Parathyroid adenoma (tissue), 2 donors: ENCODE results near the gene DDI2.

Source experiments
- H2AFZ ChIP-seq: fragments of 300-600 bp; sonication (generic); one replicate; pipeline ENCODE4 v1.7.0; 2017; ENCODE audit warnings: antibody characterized with exemption, mild to moderate bottlenecking
- H3K27ac ChIP-seq: fragments of 300-600 bp; sonication (generic); one replicate; pipeline ENCODE4 v1.7.0; 2017
- H3K27me3 ChIP-seq: fragments of 300-600 bp; sonication (generic); one replicate; pipeline ENCODE4 v1.7.0; 2017; ENCODE audit warnings: low read length; ENCODE audit not compliant: control insufficient read depth, insufficient read depth
- H3K36me3 ChIP-seq: fragments of 300-600 bp; sonication (generic); one replicate; pipeline ENCODE4 v1.7.0; 2017; ENCODE audit warnings: low read length; ENCODE audit not compliant: control insufficient read depth, insufficient read depth
- H3K4me1 ChIP-seq: fragments of 300-600 bp; sonication (generic); one replicate; pipeline ENCODE4 v1.7.0; 2017; ENCODE audit warnings: control low read depth
- H3K4me2 ChIP-seq: fragments of 300-600 bp; sonication (generic); one replicate; pipeline ENCODE4 v1.7.0; 2017; ENCODE audit warnings: low read length
- H3K4me3 ChIP-seq: fragments of 300-600 bp; sonication (generic); one replicate; pipeline ENCODE4 v1.7.0; 2017; ENCODE audit warnings: low read depth, low read length
- H3K79me2 ChIP-seq: fragments of 300-600 bp; sonication (generic); one replicate; pipeline ENCODE4 v1.7.0; 2017; ENCODE audit warnings: control low read depth
- H3K9ac ChIP-seq: fragments of 300-600 bp; sonication (generic); one replicate; pipeline ENCODE4 v1.7.0; 2017; ENCODE audit warnings: mild to moderate bottlenecking
- H3K9me3 ChIP-seq: fragments of 300-600 bp; sonication (generic); one replicate; pipeline ENCODE4 v1.7.0; 2017; ENCODE audit warnings: low read length; ENCODE audit not compliant: control insufficient read depth
- TF ChIP-seq, protein P1 (sequence below): fragments of 300-600 bp; sonication (generic); IDR thresholded peaks from one replicate; pipeline ENCODE4 v1.7.0; 2017; ENCODE audit warnings: antibody characterized with exemption, mild to moderate bottlenecking
- donor health status: primary hyperparathyroidism.

DDI2 gene

DNA sequence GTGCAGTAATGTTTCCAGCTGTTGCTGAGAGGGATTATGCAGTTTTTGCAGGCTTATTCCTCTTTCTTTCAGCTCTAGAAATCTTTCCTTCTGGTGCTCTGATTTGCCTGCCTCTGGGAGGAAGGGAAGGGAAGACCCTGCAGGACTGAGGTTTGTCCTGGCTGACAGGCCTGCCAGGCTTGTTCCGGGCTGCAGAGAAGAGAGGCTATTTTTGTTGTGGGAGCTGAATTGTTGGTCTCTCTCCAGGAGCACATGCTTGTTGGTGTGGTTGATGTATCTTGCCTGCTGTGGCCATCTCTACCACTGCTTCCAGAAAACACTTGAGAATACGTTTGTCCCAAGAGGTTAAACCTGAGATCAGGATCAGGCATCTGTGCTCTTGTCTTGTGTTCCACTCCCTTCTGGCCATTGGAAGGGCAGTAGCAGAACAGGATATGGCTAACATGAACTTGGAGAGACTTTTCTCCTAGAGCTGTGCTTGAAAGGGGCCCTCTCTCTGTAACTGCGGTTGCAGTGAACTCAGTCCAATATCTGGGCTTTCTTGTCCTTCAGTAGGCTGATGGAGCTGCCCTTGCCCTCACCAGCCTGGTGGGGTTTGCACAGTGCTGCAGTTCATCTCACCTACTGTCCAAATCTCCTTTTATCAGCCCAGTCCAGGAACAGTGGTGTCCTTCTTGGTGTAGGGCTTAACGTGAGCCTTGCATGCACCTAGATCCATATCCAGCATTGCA lies 97.3 kb downstream of the DDI2 start:
- Histone ChIP-seq H3K9ac (no peak overlapping the region), H3K4me3 (no peak overlapping the region)

DNA sequence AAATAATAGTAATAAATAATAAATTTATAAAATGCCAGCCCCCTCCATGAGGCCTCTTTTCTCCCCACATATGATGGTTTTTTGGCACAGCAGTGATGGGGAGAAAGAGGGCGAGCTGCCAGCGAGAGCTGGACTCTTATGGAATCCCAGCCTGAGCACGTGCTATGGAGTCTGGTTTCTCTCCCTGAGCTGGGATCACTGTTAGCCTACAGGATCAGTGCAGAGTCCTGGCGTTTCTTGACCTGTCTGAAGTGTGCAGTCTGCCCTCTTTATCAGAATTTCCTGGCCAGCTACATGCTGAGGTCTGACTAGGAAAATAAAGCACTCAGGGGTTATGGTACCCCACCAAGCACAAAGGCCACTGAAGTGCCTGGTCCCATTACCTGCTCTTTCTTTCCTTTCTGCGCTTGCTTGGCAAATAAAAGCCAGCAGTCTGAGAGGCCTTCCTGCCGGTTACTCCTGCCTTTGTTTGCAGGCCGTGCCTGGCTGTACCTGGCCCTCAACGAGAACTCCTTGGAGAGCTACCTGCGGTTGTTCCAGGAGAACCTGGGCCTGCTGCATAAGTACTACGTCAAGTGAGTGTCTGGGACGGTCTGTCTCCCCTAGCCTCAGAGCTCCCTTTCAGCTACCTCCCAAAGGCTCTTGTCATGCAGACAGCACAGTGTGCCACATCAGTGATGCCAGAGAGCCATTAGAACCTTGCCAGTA lies 100.3 kb downstream of the DDI2 start:
- Histone ChIP-seq H3K79me2 (no peaks in the 10 kb centered on the region), H3K4me2 (no peak overlapping the region), H3K27ac (no peak overlapping the region), H3K9me3 (no peaks in the 10 kb centered on the region), H3K4me3 (no peak overlapping the region), H3K27me3 (no peaks in the 10 kb centered on the region), H2AFZ (no peak overlapping the region), H3K36me3 (no peaks in the 10 kb centered on the region), H3K9ac (no peak overlapping the region), H3K4me1 (no peaks in the 10 kb centered on the region)
- TF ChIP-seq, protein P1, sequence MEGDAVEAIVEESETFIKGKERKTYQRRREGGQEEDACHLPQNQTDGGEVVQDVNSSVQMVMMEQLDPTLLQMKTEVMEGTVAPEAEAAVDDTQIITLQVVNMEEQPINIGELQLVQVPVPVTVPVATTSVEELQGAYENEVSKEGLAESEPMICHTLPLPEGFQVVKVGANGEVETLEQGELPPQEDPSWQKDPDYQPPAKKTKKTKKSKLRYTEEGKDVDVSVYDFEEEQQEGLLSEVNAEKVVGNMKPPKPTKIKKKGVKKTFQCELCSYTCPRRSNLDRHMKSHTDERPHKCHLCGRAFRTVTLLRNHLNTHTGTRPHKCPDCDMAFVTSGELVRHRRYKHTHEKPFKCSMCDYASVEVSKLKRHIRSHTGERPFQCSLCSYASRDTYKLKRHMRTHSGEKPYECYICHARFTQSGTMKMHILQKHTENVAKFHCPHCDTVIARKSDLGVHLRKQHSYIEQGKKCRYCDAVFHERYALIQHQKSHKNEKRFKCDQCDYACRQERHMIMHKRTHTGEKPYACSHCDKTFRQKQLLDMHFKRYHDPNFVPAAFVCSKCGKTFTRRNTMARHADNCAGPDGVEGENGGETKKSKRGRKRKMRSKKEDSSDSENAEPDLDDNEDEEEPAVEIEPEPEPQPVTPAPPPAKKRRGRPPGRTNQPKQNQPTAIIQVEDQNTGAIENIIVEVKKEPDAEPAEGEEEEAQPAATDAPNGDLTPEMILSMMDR = no peak

More for the DNA sequence above, 97.3 kb downstream of the DDI2 start:
- peaks cover 5% of the 10 kb centered on the region for H3K79me2 ChIP-seq
- no peak overlapping the region for H3K27ac ChIP-seq
- no peak overlapping the region for H2AFZ ChIP-seq
- TF ChIP-seq, protein P1 = no peak
- H3K4me1 ChIP-seq = no peaks in the 10 kb centered on the region
- H3K9me3 ChIP-seq = no peaks in the 10 kb centered on the region
- no peaks in the 10 kb centered on the region for H3K36me3 ChIP-seq
- no peaks in the 10 kb centered on the region for H3K27me3 ChIP-seq
- no peak overlapping the region for H3K4me2 ChIP-seq

DNA sequence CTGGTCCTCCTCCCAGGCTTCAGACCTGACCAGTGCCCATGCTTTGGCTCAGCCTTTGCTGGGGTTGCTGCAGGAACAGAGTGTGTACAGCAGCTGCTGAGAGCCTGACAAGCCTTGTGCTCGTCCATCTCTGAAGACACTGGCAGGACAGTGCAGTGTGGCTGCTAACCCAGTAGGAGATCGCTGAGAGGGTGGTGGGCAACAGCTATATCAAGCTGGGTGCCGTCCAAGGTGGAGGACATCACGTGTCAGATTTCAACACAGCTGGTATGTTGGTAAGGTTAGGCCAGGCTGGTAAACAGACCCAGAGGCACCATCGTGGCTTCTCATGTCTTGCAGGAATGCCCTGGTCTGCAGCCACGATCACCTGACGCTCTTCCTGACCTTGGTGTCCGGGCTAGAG lies 100.9 kb downstream of the DDI2 start:
- Histone ChIP-seq H3K9me3 (no peaks in the 10 kb centered on the region), H3K79me2 (no peaks in the 10 kb centered on the region), H3K27me3 (no peaks in the 10 kb centered on the region), H3K27ac (no peak overlapping the region), H3K9ac (no peak overlapping the region), H2AFZ (no peak overlapping the region), H3K4me1 (no peaks in the 10 kb centered on the region), H3K4me2 (no peak overlapping the region), H3K36me3 (no peaks in the 10 kb centered on the region), H3K4me3 (no peak overlapping the region)
- TF ChIP-seq, protein P1 = no peak
